GM20431 (cell line): ENCODE results near the gene RBM23.
"Not testable (repeated sequence)": the region's sequence is repeated elsewhere in the genome, so short reads cannot be mapped to it uniquely, and the experiment has no call there.

Experiments used
- in situ Hi-C: fragments of 300-500 bp; cut with MseI, MboI; formaldehyde crosslinking; loops from one replicate; pipeline ENCODE4 v1.15.0; 2020; ENCODE audit warnings: low sequenced_read_pairs; ENCODE audit not compliant: unreplicated experiment

Gene RBM23

DNA sequence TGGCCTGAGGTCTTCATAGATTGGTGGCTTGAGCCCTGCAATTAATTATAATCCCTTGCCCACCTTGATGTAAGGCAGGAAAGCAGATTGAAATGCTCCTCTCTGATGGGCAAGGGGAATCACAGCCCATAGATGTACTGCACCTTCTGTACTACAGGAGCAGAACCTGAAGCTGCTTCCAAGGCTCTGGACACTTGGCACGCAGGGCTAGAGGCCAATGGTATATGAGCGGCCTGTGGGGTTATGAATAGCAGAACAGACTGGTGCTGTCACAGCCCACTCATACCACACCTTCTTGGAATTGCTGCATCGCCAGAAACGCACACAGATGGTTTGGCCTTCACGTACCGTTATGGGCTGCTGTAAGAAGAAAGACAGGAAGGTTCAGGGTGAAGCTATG lies 1.7 kb upstream of the RBM23 start:
- in situ Hi-C loops: no loop called here

- in situ Hi-C loops: no loop called here
These were observed 612 bp upstream of the RBM23 start for GRCh38 chr14:22919601-22919921.

DNA sequence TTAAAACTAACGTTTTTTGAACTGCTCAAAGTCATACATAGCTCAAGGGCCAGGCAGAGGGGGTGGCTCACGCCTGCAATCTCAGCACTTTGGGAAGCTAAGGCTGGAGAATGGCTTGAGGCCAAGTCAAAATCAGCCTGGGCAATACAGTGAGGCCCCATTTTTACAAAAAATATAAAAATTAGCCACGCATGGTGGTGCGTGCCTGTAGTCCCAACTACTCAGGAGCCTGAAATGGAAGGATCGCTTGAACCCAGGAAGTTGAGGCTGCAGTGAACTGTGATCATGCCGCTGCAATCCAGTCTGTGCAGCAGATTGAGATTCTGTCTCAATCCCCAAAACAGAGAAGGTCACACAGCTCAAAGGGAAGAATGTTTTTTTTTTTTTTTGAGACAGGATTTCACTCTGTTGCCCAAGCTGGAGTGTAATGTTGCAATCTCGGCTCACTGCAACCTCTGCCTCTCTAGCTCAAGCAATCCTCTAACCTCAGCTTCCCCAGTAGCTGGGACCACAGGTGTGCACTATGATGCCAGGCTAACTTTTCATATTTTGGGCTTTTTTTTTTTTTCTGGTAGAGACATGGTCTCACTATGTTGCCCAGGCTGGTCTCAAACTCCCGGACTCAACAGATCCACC lies 2.9 kb downstream of the RBM23 start:
- in situ Hi-C loops: no loop called here

DNA sequence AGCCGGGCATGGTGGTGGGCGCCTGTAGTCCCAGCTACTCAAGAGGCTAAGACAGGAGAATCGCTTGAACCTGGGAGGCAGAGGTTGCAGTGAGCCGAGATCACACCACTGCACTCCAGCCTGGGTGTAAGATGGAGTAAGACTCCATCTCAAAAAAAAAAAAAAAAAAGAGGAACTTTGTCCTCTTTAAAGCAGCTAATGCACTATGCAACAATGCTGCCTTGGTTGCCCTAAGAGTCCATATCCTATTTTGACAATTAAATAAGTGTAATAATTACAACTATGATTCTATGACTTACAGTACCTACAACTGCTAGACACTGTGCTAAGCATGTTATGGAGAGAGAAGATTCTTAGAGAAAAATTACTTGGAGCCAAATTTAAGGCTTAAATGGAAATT lies 4.1 kb downstream of the RBM23 start:
- in situ Hi-C loops: not testable (repeated sequence)

DNA sequence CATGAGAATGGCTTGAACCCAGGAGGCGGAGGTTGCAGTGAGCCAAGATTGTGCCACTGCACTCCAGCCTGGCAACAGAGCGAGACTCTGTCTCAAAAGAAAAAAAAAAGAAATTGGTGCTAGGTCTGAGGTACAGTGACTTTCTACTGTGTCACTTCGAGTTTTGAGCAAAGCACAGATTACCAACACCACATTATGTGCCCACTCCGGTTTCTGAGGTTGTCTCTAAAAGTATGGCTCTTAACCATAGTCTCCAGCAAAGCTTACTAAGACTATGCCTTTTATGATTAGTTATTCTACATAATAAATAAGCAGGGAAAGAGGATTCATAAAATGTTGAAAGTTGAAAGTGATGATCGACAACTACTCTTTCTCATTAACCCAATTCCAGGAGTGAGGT lies 8.0 kb downstream of the RBM23 start:
- in situ Hi-C loops: no loop called here

GRCh38 chr14:22908601-22909000 lies 10.3 kb downstream of the RBM23 start:
- in situ Hi-C loops: no loop called here

GRCh38 chr14:22907429-22907828 lies 11.5 kb downstream of the RBM23 start:
- in situ Hi-C loops: no loop called here

DNA sequence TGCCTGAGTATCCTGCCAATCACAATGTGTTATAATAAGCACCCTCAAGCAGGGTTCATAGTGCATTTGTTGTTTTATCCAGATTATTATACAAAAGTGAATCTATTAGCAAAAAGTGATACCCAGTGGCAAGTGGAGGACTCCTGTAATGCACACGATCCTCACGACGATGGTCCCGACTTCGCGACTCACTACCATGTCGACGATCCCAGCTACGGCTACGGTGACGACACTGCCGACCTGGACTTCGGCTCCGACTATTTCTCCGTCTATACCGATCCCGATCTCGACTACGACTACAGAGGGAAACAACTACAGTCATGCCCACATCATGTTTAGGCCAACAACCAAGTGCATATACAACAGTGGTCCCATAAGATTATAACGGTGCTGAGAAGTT lies 12.9 kb downstream of the RBM23 start:
- in situ Hi-C loops: no loop called here

GRCh38 chr14:22905627-22906026 lies 13.3 kb downstream of the RBM23 start:
- in situ Hi-C loops: no loop called here

DNA sequence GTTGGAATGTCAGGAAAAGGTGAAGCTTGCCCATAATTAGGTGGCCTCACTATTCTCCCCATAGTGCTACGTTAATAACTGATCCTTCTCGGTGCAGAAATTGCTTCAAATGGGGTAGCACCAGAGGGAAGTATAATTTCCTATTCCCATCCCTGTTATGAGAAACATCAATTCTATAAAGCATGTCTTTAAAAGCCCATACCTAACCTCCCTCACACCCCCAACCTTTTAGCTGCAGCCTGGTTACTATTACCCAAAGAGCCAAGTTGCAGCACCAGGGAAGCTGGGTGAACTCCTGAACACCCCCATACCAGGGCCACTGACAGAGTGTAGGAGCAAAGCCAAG lies 15.2 kb downstream of the RBM23 start:
- in situ Hi-C loops: no loop called here

- in situ Hi-C loops: no loop called here
These were observed 17.1 kb downstream of the RBM23 start for GRCh38 chr14:22901799-22902198.

- in situ Hi-C loops: no loop called here
These were observed 18.7 kb downstream of the RBM23 start for GRCh38 chr14:22900081-22900799.

DNA sequence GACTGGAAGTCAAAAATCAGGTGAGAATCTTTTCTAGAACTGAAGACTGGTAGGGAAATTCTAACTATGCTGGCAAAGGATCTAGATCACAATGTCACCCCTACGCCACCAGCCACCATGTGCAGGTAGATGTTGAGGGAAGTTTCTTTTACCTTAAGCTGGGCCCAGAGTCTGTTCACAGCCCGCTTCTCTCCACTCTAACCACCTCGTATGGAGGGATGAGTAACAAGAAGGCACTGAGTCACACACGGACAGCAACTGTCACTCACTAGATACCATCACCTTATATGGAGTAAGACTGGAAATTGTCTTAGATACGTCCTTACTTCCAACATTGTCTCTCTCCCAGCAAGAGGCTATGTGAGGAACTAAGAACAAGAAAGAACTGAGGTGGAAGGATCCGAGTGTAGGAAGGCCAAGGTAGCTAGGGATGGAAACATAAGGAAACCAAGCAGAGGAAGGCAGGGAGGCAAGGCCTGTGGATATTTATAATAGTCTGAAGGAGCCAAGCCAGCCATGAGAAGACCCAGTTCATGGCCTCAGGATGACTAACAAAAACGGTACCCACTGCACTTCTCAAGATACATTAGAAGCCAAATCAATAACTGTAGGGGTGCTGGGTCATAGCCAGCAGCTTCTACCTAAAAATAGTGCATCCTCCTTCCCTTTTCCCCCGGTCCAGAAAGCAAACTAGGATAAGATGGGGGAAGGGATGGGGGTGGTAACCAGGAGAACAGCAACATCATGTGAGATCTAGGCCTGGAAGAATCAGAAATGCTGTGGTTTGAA lies 20.5 kb downstream of the RBM23 start:
- in situ Hi-C loops: no loop called here

DNA sequence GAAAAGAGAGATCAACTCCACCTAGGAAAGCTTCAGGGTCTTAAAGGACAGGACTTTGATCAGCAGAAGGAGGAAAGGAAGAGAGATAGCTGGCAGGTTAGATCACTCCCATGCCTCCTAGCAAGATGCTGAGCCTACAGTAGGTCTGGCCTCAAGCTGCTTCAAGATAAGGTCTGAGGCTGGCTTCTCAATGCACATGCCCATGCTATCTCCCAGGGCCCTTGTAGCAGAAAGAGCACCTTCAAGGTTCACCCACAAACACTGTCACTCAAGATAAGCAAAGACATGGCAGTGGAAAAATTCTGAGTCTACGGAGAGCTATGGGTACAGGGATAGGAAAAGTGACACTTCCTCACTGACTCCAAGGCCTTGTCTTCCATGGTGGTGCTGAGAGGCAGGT lies 21.6 kb downstream of the RBM23 start:
- in situ Hi-C loops: no loop called here

DNA sequence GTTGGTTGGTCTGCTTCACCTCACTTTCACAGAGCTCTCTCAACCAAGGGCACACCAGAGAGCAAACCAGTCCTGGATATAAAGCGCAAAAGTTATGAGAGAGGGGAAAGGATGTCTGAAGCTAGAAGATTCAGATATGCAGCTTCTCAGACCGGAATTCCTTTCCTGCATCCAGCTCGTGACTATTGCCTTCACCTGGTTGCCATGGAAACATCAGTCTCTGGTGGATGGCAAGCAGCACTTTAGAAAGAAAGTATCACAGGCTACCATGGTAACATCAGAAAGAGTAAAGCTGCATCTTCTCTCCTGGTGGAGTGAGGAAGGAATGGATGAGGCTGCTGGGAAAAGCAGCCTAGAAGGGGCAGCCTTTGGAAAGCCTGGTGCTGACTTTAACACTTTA lies 22.2 kb downstream of the RBM23 start:
- in situ Hi-C loops: no loop called here

- in situ Hi-C loops: no loop called here
These were observed 22.6 kb downstream of the RBM23 start for GRCh38 chr14:22896356-22896755.

GRCh38 chr14:22895402-22895801 lies 23.5 kb downstream of the RBM23 start:
- in situ Hi-C loops: no loop called here

DNA sequence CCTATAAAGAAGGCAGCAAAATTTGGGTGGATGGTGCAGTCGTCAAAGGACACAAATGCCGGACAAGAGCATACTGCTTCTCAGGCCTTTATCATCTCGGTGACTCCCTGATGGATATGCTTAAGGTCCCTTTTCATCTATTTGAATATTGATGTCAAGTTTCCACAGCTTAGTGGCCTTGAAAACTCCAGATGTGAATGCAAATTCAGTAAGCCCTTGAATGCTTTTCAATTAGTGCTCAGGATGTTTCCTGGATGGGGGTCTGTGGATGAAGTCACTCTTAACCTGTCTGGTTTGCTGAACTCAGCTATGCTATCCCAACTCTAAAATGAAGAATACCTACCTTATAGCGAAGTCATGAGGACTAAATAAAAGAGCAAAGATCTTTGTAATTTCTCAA lies 25.2 kb downstream of the RBM23 start:
- in situ Hi-C loops: no loop called here

DNA sequence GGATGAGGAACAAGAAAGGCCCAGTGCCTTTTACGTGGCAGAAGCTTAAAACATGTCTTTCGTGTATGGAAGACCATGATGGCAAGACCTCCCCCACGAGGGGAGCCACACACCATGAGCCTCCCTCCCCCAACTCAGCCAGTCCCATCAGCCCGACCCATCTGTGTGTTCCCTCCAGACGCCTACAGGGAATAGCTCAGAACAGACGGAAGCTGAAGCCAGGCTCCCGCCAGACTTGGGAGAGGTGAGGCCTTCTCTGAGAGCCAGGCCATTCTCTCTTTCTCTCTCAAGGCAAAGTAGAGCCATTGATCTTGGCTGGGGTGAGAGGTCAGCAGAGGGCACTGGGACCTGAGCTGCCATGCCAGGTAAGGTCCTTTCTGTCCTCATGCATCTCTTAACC lies 26.5 kb downstream of the RBM23 start:
- in situ Hi-C loops: no loop called here

GRCh38 chr14:22890416-22890815 lies 28.5 kb downstream of the RBM23 start:
- in situ Hi-C loops: no loop called here

GRCh38 chr14:22888662-22889061 lies 30.3 kb downstream of the RBM23 start:
- in situ Hi-C loops: no loop called here

GRCh38 chr14:22887990-22888378 lies 31.0 kb downstream of the RBM23 start:
- in situ Hi-C loops: no loop called here
